GM21723 (cell line): ENCODE measurements around the gene CDH10.

Source experiments
- ATAC-seq: cut with Tn5 transposase; IDR thresholded peaks from one replicate; pipeline ENCODE4 v1.9.1; 2021; ENCODE audit warnings: mild to moderate bottlenecking, moderate library complexity; ENCODE audit not compliant: unreplicated experiment

The CDH10 gene

GRCh38 chr5:24491490-24491889 lies 153.3 kb downstream of the CDH10 start:
- no peak for ATAC-seq

DNA sequence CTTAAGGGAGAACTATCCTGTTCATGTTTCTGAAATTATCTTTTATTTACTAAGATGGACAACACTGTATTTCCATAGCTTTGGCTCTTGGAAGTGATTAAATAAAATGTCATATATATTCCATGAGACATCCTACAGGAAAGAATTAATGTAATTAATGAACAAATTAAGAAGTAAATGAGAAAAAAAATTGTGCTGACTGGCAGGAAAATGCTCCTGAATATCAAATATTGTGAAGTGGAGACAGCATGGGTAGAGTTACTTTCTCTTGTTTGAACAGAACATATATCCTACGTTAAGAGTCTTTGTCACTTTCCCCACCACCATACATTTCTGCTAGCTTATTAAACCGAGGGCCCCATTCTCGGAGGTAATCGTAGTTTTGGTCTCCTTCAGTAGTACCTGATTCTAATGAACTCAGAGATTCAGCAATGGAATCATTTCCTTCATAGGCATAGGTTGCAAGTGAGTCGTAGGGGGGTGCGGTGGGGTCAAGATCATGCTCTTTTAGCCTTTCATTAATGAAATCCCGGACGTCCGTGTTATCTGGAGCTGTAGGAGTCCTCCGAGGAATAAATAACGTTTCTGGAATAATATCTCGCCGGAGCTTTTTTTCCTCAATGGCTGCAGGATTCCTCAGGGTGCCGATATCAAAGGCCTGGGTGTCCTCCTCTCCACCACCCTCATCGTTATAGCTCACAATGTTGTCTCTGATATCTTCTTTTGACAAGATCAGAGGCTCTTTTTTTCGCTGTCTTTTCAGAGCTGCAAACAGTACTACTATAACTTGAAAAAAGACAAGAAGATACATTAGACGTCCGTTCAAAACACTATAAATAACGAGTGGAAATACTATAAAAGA lies 157.2 kb downstream of the CDH10 start:
- ATAC-seq: no peak

GRCh38 chr5:24480952-24481351 lies 163.8 kb downstream of the CDH10 start:
- ATAC-seq: no peak

- ATAC-seq: no peak
These were observed 166.8 kb downstream of the CDH10 start for GRCh38 chr5:24477958-24478357.

GRCh38 chr5:24475101-24475500 lies 169.7 kb downstream of the CDH10 start:
- ATAC-seq: no peak

GRCh38 chr5:24474685-24475084 lies 170.1 kb downstream of the CDH10 start:
- no peak for ATAC-seq

DNA sequence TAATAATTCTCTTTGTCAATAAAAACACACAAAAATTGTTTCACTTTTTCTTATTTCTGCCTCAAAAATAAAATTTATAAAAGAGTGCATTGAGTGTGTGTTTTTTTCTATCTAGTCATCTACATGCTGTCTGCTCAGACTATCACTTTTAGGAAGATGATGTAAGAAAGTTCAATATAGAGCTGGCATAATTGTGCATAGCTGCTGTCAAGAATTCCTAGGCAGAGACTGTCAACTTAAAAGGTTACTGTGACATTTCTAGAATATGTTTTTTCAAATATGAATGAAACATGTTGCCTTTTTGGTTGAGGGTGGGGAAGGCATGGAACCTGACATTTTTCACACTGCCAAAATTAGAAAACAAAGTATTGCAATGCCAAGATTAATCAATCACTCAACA lies 172.3 kb downstream of the CDH10 start:
- ATAC-seq: no peak

DNA sequence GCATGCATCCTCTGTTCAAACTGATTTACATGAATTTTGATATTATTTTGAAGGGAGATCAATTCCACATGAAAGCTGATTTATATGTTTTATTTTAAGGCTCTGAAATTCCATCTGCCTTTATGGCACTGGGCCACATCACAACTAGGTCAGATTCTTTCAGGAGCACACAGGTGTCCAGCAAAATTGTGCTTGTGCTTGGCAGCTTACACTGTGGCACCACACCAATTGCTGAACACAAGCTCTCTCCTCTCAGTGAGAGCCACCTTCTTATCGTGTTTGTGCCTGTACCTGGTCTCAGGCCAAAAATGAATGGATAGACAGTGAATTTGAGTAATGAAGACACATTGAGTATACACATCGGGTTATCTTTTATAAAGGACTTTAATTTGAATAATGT lies 200.4 kb downstream of the CDH10 start:
- ATAC-seq: no peak

DNA sequence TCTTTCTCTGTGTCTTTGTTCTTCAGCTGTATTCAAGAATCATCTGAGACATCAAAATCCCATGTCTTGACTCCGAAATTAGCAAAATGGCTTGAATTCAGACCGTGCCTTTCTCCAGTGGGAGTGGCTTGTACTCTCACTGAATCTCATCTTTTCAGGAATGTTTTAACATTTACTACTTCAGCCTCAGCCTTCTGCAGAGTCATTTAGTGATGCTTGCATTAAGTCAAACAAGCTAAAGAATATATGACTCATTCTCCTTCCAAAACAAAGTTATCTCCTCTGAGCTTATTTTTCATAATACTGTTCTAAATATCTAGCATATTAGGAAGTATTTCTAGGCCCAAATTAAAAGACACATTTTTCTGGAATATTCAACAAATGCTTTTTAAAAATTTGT lies 205.3 kb downstream of the CDH10 start:
- ATAC-seq: no peak
